ENCODE data around the gene AHNAK2.
"Not testable (repeated sequence)": the region's sequence is repeated elsewhere in the genome, so short reads cannot be mapped to it uniquely, and the experiment has no call there.

AHNAK2 gene

GRCh38 chr14:104895207-104895785, 82.9 kb downstream of the AHNAK2 start:
- no peak for DNase-seq

- no peak for DNase-seq
These were observed 83.6 kb downstream of the AHNAK2 start for GRCh38 chr14:104894331-104895206.

- DNase-seq = no peak
These were observed 84.6 kb downstream of the AHNAK2 start for GRCh38 chr14:104893435-104894207.

GRCh38 chr14:104892531-104893434, 85.4 kb downstream of the AHNAK2 start:
- no peak for DNase-seq

DNA sequence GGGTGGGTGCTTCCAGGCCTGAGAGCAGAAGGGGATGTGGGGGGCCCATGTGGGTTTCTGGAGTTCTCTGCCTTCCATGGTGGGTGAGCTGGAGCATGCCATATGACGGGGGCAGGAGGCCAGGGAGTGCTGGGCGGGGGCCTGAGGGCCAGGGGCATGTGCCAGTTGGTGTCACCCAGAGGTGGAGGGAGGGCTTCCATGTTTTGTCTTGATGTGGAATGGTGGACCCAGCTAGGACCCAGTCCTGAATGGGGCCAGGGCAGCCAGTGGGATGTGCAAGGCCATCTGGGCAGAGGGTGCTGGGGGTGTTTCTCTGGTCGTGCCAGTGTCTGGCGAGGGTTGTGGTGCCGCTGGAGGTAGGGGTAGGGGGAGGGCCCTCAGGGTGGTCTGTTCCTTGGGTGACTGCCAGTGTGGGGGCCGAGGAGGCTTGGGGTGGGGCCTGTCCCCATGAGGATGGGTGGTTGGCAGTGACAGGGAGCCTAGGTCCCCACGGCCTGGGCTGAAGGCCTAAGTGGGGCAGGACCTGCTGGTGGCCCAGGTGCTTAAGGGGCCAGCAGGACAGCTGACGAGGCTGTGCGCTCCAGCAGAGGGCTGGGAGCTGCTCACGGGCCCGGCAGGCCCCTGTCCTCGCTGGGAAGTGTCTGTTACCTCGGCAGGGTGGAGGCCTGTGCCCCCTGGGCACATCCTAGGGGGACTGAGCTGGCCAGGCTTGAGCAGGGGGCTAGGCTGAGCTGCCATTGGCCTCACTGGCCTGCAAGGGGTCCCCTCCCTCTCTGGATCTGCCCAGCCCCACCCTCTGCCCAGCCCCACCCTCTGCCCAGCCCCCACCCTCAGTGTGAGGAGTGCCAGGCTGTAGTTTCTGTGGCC, 86.3 kb downstream of the AHNAK2 start:
- no peak for DNase-seq

GRCh38 chr14:104891121-104891551, 87.0 kb downstream of the AHNAK2 start:
- DNase-seq = no peak

DNA sequence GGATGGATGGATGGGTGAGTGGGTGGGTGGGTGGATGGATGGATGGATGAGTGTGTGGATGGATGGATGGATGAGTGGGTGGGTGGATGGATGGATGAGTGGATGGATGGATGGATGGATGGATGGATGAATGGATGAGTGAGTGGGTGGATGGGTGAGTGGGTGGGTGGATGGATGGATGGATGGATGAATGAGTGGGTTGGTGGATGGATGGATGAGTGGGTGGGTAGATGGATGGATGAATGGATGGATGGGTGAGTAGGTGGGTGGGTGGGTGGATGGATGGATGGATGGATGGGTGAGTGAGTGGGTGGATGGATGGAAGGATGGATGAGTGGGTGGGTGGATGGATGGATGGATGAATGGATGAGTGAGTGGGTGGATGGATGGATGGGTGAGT, 87.9 kb downstream of the AHNAK2 start:
- not testable (repeated sequence) for DNase-seq

DNA sequence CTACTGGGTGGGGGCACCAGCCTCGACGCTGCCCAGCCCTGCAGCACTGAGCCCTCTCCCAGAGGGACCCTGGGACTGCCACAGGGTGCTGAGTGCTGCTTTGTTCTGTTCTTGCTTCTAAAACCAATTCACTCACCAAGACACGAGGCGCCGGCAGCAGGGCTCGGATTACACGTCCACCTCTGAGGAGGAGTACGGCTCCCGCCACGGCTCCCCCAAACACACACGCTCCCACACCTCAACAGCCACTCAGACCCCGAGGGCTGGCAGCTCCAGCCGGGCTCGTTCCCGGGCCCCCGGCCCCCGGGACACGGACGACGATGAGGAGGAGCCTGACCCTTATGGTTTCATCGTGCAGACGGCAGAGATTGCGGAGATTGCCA, 88.8 kb downstream of the AHNAK2 start:
- no peak for DNase-seq

DNA sequence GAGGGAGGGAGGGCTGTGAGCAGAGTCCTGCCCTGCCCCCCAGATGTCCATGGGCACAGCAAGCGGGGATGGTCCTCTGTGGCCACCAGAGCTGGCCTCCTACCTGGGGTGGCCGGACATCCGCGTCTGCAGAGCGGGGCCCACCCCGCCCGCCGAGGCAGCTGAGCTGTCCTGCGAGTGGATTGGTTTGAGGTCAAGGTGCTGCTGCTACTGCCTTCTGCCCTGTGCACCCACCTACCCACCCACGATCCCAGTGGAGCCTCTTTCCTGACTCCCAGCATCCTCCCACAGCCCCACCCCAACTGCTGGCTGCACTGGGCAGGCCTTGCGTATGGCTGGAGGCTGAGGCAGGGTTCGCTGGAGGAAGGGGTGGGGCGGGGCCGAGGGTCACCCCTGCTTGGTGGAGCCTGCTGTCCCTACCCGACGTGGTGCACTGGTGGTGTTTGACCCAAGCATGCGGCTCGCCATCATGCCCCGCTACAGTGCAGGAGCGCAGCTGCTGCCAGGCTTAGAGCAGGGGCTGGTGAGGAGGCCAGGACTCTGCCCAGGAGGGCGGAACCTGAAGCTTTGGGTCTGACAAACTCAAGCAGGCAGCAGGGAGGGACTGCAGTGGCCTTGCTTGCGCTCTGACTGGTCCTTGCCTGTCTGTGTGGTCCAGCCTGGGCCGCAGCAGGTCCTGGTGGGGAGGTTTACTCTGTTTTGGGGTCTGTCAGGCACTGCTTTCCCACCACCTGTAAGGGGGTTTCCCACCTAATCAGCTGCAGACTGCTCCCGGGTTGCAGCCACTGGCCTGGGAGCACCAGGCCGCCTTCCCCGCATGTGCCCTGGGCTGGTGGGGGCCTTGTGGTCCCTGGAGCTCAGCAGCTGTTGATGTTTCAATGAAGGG, 89.4 kb downstream of the AHNAK2 start:
- no peak for DNase-seq

- no peak for DNase-seq
These were observed 90.3 kb downstream of the AHNAK2 start for GRCh38 chr14:104887623-104888488.
